GM19395 (cell line): Measurements from ENCODE around the gene TRIM36.

Experiments
- ATAC-seq: cut with Tn5 transposase; IDR thresholded peaks from one replicate; pipeline ENCODE4 v1.9.1; 2021; ENCODE audit warnings: mild to moderate bottlenecking, moderate library complexity; ENCODE audit not compliant: unreplicated experiment

The TRIM36 gene

GRCh38 chr5:115169487-115170133 lies at the start of gene TRIM36:
Gene TRIM36, minus strand, starts transcription at chr5:115169908. Its CDS starts 274 bp downstream, at chr5:115169634.
- peak; percentile 98 for ATAC-seq

- no peak for ATAC-seq
Observed at GRCh38 chr5:115214541-115214940, 44.8 kb upstream of the TRIM36 start.

- peak; percentile 100 for ATAC-seq
Observed at GRCh38 chr5:115209279-115209678, 39.6 kb upstream of the TRIM36 start.

GRCh38 chr5:115202952-115203351 lies 33.2 kb upstream of the TRIM36 start:
- ATAC-seq = no peak

- no peak for ATAC-seq
Observed at GRCh38 chr5:115196161-115196560, 26.5 kb upstream of the TRIM36 start.

- ATAC-seq = no peak
Observed at GRCh38 chr5:115194676-115195075, 25.0 kb upstream of the TRIM36 start.

- ATAC-seq = no peak
Observed at GRCh38 chr5:115193295-115193694, 23.6 kb upstream of the TRIM36 start.

GRCh38 chr5:115192098-115192497 lies 22.4 kb upstream of the TRIM36 start:
- no peak for ATAC-seq

- ATAC-seq = no peak
Observed at GRCh38 chr5:115191474-115192031, 21.8 kb upstream of the TRIM36 start.

- ATAC-seq = no peak
Observed at GRCh38 chr5:115190388-115190787, 20.7 kb upstream of the TRIM36 start.

- no peak for ATAC-seq
Observed at GRCh38 chr5:115189866-115190265, 20.2 kb upstream of the TRIM36 start.

- ATAC-seq = no peak
Observed at GRCh38 chr5:115186794-115187193, 17.1 kb upstream of the TRIM36 start.

GRCh38 chr5:115184770-115185169 lies 15.1 kb upstream of the TRIM36 start:
- ATAC-seq = no peak

- no peak for ATAC-seq
Observed at GRCh38 chr5:115181757-115182156, 12.0 kb upstream of the TRIM36 start.

GRCh38 chr5:115180165-115180709 lies 10.5 kb upstream of the TRIM36 start:
- ATAC-seq = peak; percentile 68

GRCh38 chr5:115179394-115180164 lies 9.9 kb upstream of the TRIM36 start:
- ATAC-seq = peak; percentile 40

- ATAC-seq = no peak
Observed at GRCh38 chr5:115179030-115179393, 9.3 kb upstream of the TRIM36 start.

- no peak for ATAC-seq
Observed at GRCh38 chr5:115170929-115171510, 1.3 kb upstream of the TRIM36 start.

- peak; percentile 54 for ATAC-seq
Observed at GRCh38 chr5:115170134-115170928, 623 bp upstream of the TRIM36 start.

- peak; percentile 20 for ATAC-seq
Observed at GRCh38 chr5:115168829-115169486, 750 bp downstream of the TRIM36 start.
